Fibroblast of peridontal ligament (primary cell): ENCODE data around the gene TRIM71.
A peak's percentile ranks its signal among the peaks of the same experiment; 100 is the strongest.

Experiments
- DNase-seq: peaks from one replicate; pipeline ENCODE4 v3.0.0-alpha.2; 2010; ENCODE audit errors: extremely low read depth

Gene TRIM71

DNA sequence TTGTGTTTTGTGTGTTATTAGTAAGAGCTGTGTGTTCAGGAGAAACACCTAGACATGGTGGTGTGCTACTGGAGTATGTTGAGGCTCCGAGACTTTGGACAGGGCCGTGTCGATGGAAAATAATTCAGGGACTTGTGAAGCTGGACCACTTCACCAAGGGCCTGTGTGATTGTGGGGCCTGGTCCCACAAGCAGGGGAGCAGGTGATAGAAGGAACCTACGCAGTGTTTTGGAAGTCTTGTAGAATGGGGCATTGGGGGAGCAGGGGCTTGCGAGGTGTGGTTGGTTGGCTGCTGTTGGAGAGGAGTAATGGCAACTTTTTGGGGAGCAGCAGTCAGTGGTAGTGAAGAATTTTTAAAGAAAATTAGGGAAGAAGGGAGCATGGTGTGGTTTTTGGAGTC, 48.7 kb downstream of the TRIM71 start:
- no peak for DNase-seq

DNA sequence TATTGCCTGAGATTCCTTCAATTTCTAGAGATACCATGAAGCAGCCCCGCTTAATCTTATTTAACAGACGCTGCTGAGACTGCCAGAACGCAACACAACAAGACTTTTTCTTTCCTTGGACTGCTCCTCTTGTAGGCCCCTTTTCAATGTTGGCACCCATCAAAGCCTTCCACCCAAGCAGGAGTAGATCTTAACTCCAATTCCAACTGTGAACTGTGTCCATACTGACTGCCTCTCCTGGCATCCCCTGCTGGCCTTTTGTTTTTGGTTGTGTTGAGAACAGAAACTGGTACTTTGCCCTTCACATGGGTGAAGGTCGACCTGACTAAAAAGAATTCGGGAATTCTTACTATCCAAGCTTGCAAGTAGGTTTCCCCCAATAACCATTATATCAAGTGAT, 50.2 kb downstream of the TRIM71 start:
- DNase-seq: no peak

DNA sequence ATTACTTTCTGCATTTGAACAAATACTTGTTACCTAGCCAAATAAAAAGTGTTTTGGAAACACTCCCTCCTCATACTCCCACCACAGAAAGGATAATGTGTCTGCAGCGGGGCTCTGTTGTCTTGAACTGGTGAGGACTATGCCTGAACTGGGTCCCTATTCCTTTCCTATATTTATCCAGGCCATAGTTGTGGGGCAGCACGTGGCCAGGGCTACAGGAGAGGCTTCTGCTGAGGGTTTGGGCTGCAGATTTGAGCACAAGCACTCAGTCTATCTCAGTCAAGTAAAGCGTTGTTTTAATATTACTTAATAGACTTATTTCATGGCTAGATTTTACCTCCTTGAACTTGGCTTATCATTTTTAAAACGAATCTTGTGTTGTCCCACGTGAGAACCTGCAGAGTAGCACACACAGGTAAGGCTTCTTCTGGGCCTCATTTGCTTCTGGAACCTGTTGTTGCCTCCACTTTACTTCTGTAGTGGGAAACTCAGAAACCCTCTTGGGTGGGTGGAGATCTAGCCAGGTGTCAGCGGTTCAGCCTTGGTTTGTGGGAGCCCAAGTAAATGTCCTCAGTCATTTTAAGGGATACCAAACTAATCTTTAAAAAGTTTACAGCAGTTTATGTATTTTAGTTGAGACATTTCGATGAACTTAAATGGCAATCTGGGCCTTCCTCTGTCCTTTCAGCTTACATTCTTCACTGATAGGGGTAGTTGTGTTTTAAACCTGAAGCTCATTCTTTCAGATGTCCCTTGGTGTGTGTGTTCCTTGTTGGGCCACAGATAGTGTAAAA, 51.1 kb downstream of the TRIM71 start:
- no peak for DNase-seq

DNA sequence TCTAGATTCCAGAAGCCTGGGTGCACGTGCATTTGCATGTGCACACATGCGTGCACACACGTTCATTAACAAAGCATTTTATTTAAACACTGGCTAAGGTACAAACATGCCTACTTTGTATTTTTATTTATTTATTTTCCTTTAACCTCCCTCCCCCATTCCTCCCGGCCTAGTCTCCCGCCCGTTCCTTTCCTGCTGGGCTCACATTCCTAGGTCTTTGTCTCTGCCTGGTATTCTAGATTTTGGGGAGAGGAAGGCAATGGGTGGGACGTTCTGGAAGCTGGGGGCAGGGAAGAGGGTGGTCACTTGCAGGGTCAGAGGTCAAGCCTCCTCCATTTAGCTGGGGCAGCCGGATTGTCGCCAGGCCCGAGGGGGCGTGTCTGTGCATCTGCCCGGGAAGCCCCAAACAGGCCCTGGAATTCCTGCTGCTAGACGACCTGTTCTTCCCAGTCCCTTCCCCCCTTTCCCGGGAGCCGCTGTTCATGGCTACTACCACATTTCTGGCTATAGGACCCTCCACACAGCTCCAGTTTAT, 51.8 kb downstream of the TRIM71 start:
- DNase-seq: no peak

DNA sequence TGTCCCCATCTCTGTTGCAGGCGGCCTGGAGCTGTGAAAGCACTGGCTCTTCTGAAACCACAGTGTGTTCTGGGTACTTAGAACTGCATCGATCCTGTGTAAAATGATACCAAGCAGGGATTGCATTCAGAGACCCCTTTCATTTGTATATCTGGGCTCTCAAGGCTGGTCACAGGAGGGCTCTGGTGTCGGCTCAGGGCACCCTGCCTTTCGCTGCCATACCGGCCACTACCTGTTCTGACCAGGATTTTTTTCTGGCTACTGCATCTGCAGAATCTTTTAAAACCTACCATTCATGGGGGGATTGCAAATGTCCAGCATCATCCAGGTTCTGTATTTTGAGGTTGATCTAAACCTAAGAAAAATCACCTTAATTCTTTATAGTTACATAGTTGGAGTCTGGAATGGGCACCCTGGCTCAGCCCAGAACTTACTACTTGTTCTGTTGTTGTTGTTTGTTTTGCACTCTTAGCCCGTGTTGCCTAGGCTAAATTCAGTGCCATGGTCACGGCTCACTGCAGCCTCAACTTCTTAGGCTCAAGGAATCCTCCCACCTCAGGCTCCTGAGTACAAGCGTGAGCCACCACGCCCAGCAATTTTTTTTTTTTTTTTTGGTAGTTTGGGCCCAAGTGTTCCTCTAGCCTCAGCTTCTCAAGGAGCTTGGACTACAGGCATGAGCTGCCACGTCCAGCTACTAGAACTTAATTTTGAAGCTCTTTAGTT, 52.7 kb downstream of the TRIM71 start:
- DNase-seq: no peak

DNA sequence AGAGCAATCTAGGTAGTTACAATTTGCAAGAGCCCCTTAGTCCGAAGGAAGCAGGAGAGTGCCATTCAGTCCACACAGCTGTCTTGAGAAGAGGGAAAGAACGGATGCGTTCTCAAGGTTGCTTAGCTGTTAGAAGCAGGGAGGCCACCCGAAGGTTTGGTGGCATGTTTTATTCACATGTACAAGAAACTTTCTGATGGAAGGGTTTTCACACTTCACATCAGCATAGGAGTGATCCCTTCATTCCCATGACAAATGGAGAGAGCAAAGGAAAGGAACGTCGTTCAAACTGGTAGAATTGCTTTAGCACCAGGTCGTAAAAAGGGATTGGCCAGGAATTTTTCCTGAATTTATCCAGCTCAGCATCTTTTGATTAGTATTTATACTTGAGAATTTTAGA, 53.5 kb downstream of the TRIM71 start:
- no peak for DNase-seq

DNA sequence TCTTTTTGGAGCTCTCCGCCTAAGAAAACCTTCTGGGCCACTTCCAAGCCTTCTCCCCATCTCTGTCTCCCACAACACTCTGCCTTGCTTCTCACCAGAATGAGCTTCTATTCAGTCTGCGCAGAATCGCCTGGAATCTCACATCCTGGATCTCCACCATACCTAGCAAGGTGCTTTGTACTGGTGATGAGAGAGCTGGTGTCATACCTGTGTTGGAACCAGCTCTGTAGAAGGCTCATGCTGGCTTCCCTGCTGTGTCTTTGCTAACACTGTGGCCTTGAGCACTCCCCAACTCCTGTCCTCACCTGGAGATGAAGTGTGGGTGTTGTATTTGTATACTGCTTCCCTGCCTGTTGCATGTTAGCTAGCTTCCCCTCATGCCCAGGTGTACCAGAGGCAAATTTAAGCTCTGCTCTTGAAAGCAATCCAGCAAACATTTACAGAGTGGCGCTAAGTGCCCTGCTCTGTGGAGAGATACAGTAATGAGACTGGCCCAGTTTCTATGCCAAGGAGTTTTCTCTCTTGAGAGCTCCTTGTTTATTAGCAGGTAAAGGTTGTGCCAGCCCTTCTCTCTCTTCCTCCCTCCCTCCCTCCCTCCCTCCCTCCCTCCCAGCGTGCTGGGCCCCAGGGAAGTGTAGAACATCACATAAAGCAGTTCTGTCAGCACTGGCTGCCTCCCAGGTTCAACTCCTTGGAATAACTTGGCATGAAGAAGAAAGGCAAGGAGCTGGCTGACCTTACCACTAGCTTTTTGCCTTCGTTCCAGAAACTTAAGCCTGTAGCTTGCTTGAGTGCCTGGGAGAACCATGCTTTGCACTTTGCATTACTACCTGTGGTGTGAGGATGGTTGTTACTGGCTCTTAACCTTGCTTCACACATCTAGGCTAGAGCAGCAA, 54.9 kb downstream of the TRIM71 start:
- DNase-seq: peak; percentile 21

DNA sequence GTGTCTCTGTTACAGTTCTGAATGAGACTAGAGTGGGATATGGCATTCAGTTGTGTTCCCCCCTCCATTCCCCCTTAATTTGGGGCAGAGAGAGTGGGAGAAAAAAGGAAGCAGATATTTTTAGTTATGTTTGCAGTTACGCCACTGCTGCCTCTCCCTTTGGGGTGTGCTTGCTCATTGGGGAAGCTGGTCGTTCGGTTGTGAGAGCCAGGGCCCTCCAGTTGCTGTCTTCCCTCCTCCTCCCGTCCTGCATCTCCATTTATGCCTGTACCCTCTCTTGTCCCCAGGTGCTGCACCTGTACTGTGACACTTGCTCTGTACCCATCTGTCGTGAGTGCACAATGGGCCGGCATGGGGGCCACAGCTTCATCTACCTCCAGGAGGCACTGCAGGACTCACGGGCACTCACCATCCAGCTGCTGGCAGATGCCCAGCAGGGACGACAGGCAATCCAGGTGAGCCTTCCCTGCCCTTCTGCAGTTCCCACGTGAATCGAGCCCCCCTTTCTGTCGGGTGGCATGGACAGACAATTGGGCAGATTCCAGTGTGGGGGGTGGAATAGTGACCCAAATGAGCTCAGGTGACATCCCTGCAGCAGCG, 55.8 kb downstream of the TRIM71 start:
- no peak for DNase-seq

DNA sequence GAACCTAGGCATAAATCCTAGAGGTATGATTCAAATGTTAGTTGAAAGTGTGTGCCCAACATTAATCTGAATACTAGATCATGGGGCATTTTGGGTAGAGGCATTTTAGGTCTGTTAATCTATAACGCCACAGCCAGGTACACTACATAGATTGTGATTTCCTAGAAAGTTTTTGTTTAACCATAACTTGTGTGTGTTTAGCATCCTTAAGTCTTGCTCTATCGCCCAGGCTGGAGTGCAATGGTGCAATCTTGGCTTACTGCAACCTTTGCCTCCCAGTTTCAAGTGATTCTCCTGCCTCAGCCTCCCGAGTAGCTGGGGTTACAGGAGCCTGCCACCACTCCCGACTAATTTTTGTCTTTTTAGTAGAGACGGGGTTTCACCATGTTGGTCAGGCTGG, 59.1 kb downstream of the TRIM71 start:
- no peak for DNase-seq

DNA sequence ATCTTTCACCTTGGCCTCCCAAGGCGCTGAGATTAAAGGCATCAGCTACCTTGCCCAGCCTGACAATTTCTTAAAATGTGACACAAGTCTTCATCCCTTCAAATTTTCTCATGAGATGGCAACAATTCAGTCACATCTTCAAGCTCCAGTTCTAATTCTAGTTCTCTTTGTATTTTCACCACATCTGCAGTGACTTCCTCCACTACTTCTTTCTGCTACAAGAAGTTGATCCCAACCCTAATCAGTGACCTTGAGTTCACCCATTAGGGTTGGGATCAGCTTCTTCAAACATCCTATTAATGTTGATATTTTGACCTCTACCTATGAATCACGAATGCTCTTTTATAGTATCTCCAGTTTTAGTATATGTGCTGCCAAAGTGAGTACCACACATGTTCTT, 59.8 kb downstream of the TRIM71 start:
- DNase-seq: no peak

DNA sequence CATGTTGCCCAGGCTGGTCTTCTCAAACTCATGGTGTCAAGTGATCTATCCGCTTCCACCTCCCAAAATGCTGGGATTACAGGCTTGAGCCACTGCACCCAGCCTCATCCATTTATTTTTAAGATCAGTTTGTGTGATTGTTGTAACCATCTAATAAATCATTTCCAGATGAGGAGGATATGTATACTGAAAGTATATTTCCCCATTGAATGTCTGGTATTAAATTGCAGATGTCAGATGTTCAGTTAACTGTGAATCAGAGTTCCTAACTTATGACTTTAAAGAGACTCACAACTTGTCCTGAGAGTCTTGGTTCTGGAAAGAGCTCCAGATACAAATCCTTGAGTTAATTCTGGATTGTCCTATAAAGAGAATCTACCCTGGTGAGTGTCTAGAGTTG, 62.4 kb downstream of the TRIM71 start:
- DNase-seq: peak; percentile 63

DNA sequence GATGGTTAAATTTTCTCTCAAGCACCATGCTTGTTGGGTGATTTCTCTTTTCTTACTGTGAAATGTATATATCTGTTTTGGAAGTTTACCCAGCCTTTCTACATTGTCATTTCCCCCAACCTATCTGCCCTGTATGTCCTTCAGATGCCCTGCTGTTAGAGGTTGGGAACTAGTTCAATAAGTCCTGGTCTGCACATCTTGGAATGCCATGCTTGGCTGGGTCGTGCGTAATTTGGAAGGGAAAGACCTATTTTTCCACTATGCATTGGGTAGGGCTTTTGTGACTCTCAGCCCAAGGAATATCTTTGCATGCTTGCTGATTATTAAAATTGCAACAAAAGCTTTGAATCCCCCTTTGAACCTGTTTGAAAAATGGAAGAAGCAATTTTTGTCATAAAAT, 63.8 kb downstream of the TRIM71 start:
- DNase-seq: no peak

DNA sequence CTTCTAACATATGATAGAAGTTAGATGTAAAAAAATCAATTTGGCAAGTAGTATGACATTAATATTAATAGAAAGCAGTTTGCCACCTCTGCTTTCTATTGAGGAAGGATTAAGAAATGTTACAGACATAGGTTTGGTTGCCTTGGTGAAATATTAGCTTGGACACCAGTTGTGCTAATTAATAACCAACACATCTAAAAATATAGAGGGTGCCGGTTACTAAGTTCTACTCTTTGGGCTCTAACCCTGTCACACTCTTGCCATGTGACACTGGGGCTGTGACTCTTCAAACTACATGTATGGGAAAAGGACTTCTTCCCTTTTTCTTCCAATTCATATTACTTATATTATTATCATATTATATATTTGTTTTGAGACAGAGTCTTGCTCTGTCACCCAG, 64.4 kb downstream of the TRIM71 start:
- DNase-seq: no peak

DNA sequence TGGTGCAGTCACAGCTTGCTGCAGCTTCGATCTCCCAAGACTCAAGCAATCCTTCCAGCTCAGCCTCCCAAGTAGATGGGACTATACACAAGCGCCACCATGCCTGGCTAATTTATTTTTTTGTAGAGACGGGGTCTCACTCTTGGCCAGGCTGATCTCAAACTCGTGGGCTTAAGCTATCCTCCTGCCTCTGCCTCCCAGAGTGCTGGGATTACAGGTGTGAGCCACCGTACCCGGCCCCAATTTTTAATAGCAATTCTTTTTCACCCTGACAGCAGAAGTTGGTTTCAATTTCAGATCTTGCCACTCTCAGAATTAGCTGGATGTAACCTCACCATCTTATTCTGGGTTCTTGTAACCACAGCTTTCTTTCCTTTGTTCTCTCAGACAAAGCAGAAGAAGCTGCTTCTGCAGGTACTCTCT, 64.8 kb downstream of the TRIM71 start:
- DNase-seq: no peak

DNA sequence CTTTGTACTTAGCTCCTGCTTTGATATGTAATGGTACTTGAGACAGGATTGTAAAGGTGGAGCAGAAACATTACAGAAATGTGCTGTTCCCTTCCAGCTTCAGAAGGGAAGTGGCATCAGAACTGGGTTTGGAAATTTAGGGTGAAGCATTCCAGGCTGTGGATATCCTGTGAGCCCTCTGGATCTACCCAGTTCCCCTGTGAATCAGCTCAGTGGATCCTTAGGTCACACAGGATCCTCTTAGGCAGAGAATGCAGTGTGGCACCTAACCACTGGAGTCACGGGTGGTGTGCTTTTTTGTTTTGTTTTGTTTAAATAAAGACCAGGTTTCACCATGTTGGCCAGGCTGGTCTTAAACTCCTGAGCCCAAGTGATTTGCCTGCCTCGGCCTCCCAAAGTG, 66.0 kb downstream of the TRIM71 start:
- no peak for DNase-seq

DNA sequence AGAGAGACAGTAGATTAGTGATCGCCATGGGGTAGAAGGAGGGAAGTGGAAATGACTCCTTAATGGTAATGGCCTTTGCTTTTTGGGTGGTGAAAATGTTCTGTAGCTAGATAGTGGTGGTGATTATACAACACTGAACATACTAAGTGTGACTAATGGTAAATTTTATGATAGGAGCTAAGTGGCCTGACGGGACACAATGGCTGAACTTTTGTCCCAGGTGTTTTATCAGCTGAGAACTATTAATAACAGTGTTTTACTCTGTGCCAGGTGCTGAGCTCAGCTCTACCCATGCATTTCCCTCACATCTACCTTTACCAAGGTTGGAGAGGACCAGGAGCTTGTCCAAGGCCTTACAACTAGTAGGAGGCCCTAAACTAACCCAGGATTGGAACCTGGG, 66.8 kb downstream of the TRIM71 start:
- no peak for DNase-seq

DNA sequence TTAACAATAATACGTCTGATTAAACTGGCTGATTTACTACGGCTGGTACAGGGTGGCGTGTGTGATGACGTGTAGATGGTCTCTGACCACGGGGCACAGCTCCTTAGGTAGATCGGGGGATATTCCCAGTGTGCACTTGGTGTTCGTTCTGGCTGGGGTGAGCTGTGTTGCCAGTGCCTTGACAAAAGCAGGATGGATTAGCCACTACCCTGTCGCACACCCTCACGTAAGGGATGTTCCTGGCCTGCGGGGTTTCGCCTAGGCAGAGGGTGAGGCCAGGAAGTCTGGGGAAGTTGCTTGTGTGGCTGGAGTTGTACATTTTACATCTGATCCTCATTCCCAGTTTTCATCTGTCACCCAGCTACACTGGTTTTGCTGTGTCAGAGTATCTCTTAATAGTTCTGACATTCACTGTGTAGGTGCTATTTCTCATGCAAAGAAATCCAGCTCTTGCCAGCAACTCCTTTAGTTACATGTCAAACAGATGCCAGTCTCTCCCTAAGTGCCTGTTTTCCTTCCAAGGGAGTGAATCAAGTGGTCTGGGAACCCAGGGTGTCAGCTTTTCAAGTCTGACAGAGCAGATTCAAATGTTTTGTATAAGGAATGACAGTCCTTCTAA, 67.6 kb downstream of the TRIM71 start:
- no peak for DNase-seq

DNA sequence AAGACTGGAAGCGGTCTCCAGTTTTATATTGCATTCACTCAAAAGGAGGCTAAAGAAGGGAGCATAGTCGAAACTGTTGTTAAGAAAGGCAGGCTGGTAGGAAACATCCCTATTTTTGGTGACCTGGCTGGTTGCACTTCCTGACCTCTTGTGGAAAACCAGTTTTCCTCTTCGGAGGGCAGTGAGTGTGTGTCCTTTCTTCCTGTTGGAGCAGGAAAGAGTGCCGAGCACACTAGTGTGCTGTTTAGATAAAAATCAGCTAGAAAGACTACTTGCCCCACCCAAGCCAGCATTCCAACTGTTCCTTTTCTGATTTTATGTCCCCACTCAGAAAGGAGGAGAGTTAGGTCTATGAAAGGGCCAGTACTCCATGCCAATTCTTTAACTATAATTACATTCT, 68.5 kb downstream of the TRIM71 start:
- DNase-seq: no peak

DNA sequence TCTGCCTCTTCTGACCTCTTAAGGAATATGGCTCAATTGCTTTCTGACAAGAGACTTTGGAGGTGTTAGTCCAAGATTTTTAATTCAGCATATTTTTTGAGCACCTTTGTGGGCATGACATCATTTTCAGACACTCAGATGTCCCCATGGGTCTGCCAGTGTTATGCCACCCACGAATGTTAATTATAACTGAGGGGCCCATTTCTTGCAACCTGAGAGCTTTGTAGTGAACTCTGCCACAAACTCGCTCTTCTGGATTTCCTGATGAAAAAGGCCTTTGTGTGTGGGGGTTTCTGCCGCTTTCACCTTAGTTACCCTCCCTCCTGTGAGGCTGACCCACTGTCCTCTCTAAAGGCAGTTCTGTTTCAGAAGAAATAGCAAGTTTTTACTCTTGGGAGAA, 69.1 kb downstream of the TRIM71 start:
- no peak for DNase-seq

DNA sequence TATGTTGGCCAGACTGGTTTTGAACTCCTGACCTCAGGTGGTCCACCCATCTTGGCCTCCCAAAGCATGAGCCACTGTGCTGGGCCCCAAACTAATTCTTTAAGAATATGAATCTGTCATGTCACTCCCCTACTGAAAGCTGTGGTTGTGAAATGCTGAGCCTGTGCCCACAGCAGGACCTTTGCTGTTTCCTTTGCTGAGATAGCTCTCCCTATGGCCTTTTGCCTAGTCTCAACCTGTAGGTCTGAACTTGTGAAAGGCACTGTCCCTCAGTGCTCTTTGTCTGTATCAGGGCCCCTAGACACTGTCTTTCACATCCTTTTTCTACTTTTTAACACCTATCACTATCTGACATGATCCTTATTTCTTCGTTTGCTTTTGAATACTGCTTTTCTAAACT, 70.9 kb downstream of the TRIM71 start:
- no peak for DNase-seq
